ENCODE results near the gene HYAL1.

The HYAL1 gene

GRCh38 chr3:50251220-50251619, 52.2 kb downstream of the HYAL1 start:
- no peak overlapping the region for H3K27ac ChIP-seq (ENCODE audit: low read depth, low read length)

GRCh38 chr3:50250514-50250913, 52.9 kb downstream of the HYAL1 start:
- H3K4me3 ChIP-seq (ENCODE audit: low read length) = no peak overlapping the region
- no peaks in the 10 kb centered on the region for H3K27me3 ChIP-seq (ENCODE audit: control insufficient read depth, insufficient read depth, low read length)
- no peak overlapping the region for H3K27ac ChIP-seq (ENCODE audit: low read depth, low read length)
- H3K36me3 ChIP-seq (ENCODE audit: control insufficient read depth, insufficient read depth, low read length) = peaks cover 20% of the 10 kb centered on the region
- H3K4me1 ChIP-seq (ENCODE audit: control insufficient read depth, insufficient read depth, low read length) = peaks cover 11% of the 10 kb centered on the region
- H3K9ac ChIP-seq (ENCODE audit: low read length) = no peak overlapping the region

More at GRCh38 chr3:50251220-50251619, 52.2 kb downstream of the HYAL1 start:
- Histone ChIP-seq H3K27me3 (ENCODE audit: control insufficient read depth, insufficient read depth, low read length) (no peaks in the 10 kb centered on the region), H3K9ac (ENCODE audit: low read length) (no peak overlapping the region), H3K36me3 (ENCODE audit: control insufficient read depth, insufficient read depth, low read length) (peaks cover 23% of the 10 kb centered on the region), H3K4me3 (ENCODE audit: low read length) (no peak overlapping the region), H3K4me1 (ENCODE audit: control insufficient read depth, insufficient read depth, low read length) (peaks cover 7% of the 10 kb centered on the region)
